HFF-Myc (cell line): Measurements from ENCODE around the gene ZNF148.

Source experiments
- DNase-seq: peaks from one replicate; pipeline ENCODE4 v3.0.0-alpha.2; 2011; ENCODE audit warnings: low read depth; ENCODE audit errors: extremely low read depth
- H3K4me3 ChIP-seq: replicated peaks from 2 replicates; pipeline ENCODE4 v1.5.1; 2011; ENCODE audit warnings: low read depth, mild to moderate bottlenecking, control low read depth, low read length
- CTCF ChIP-seq: IDR thresholded peaks from 2 replicates; pipeline ENCODE4 v1.5.1; 2012; ENCODE audit warnings: mild to moderate bottlenecking, low read depth, low read length, control low read depth; ENCODE audit errors: missing control alignments

The ZNF148 gene

DNA sequence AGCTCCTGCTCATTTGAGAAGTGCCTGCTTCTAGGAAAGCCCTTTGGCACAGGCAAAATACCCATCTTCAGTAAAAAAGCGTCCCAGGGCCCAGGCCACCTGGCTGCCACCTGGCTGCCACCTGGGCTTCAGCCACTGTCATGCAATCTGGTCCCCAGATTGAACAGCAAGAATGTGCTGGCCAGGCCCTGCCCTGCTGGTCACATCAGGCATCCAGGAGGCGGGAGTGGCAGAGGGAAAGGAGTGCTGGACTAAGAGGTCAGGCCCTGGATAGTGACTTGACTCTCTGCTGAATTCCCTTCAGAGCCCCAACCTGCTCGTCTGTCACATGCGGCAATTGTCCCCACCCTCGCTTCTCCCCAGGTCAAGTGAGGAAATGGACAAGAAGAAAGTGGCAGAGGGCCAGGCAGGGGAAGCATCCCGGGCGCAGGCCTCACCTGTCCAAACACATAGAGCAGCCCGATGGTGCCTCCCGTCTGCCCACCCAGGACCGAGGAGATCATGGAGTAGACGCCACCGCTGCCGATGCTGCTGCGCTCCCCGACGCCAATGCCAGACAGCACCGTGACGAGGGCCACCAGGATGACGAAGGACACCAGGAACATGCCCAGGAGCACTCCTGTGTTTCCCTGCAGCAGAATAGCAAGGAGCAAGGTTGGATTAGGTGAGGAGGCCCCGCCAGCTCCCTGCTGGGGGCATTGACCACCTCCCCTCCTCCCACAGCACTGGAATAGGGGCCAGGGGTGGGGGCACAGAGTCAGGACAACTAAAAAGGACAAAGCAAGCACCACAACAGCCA lies 188.1 kb downstream of the ZNF148 start:
- DNase-seq: no peak
- TF ChIP-seq CTCF: no peak

GRCh38 chr3:125186261-125186787 lies 188.8 kb downstream of the ZNF148 start:
- H3K4me3 ChIP-seq: no peak overlapping the region
- no peak for DNase-seq
- no peak for TF ChIP-seq CTCF

More for the DNA sequence above, 188.1 kb downstream of the ZNF148 start:
- H3K4me3 ChIP-seq: no peak overlapping the region

GRCh38 chr3:125185805-125186204 lies 189.3 kb downstream of the ZNF148 start:
- no peak for TF ChIP-seq CTCF
- DNase-seq: no peak
- H3K4me3 ChIP-seq: no peak overlapping the region

GRCh38 chr3:125179884-125180240 lies 195.3 kb downstream of the ZNF148 start:
- DNase-seq: no peak
- no peak for TF ChIP-seq CTCF
- no peak overlapping the region for H3K4me3 ChIP-seq

DNA sequence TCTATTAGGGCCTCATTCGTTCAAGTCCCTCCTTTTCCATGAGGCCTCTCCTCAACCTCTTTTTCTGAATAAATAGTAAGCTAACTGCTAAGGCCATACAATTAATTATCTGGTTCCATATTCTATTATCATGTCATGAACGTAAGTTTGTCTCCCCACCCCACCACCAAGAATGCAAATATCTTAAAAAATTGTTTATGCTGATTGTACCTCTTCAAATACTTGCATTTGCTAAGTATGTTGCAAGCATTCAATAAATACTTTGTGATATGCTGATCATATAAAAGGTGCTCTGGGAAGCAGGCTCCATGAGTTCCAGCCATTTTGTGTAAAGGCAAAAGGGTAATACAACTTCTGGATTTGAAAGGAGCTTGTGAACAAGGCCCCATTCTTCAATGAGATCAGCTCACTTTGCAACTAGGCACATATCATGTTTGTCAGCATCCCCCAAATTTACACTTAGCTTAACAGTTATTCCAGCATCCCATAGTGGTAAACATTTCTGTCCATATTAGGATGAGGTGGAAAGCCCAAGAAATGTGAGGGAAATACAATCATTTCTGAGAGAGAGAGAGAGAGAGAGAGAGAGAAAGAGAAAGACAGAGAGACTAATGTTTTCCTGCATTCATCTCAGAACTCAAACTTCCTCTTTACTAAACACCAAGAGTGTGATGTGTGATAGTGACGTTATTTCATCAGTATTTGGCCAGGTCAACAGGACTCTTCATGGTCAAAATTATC lies 195.8 kb downstream of the ZNF148 start:
- no peak overlapping the region for H3K4me3 ChIP-seq
- no peak for TF ChIP-seq CTCF
- DNase-seq: no peak

- DNase-seq: no peak
- no peak overlapping the region for H3K4me3 ChIP-seq
- TF ChIP-seq CTCF: no peak
Measured at GRCh38 chr3:125177746-125178145, 197.4 kb downstream of the ZNF148 start.
